Measurements from ENCODE around the gene TYMP. TPM values are rescaled to one million over a fixed set of nuclear protein-coding genes. Genes with fewer than 3 reads are reported as not detected.
A peak's percentile ranks its signal among the peaks of the same experiment; 100 is the strongest.

Gene TYMP
- total and polyA plus RNA-seq, 2 of the 4 experiments (the other 2 are of a cell fraction): 0.18 to 0.74 TPM

DNA sequence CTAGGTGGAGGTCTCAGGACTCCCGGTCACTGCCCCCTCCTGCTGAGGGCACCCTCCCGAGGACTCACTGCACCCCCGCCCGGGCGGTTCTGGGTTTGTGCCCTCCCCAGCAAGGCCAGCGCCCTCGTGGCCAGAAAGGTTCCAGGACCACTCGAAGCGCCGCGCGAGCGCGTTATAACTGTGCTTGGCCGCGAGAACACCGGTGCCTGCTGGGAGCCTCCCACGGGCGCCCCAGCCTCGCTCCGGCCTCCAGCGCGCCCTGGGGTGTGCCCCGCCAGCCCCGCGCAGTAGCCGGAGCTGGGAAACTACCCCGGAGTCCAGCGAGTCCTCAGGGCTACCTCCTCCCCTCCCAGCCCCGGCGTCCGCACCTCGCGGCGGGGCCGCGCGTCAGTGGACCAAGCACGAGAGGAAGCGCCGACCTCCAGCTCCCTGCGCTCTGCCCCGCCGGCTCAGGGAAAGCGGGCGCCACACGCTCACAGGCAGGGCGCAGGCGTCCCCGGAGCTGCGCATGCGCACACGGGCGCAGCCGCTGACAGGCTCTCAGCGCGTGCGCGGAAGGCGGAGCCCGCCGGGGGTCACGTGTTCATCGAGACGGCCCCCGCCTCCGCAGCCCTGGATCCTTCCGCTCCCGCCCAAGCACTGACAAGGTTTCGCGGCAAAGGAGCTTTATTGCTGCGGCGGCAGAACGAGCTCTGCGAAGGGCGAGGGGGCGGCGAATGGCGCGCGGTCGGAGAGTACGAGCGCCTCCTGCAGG is 4.5 kb downstream of the TYMP start, which contains the start of gene SCO2:
SCO2 (minus strand) TSS at position 495 of the 754 bp plus-strand sequence. CDS start 1,187 bp downstream, outside the sequence.
- peak within 1 kb of the TSS; percentile 84 for H3K4me3 ChIP-seq (ENCODE audit: insufficient read depth, low read depth, low read length)
- H2AK5ac ChIP-seq (ENCODE audit: low read depth, low read length): peak within 1 kb of the TSS; percentile 94
- peaks cover 19% of the 10 kb centered on the region for H4K20me1 ChIP-seq (ENCODE audit: insufficient read depth, low read length)
- ATAC-seq (ENCODE audit: low read depth): peak; percentile 71
- peak within 1 kb of the TSS; percentile 48; the same call in 1 of the 2 replicates for H3K18ac ChIP-seq (ENCODE audit: low read depth, low read length)
- H3K14ac ChIP-seq (replicated peaks; ENCODE audit: low read depth, low read length): peak within 1 kb of the TSS; percentile 92
- peak within 1 kb of the TSS; percentile 76; the same call in 1 of the 2 replicates for H4K91ac ChIP-seq (ENCODE audit: insufficient read depth, low read depth, low read length)
- H4K8ac ChIP-seq (ENCODE audit: low read depth in 2 of 2, low read length in 2 of 2): peak within 1 kb of the TSS; percentile 82 to 91; a peak in 3 of 4 replicates
- peaks cover 24% of the 10 kb centered on the region for H3K36me3 ChIP-seq (ENCODE audit: control insufficient read depth, insufficient read depth, low read length)
- intact Hi-C loops (cut with micrococcal nuclease): loop anchor here (5.0 kb wide), 1 partner anchor 57 kb away; the partner anchor contains the start of gene CHKB
- H3K79me1 ChIP-seq (ENCODE audit: low read depth in 1 of 2, low read length in 2 of 2): peaks cover 11 to 46% of the 10 kb centered on the region in 2 experiments
- H3K23ac ChIP-seq (ENCODE audit: low read depth, low read length): peak within 1 kb of the TSS; percentile 2; the same call in 1 of the 2 replicates
- H2BK15ac ChIP-seq (ENCODE audit: low read depth, low read length): no peak within 1 kb of the TSS
- H3K27ac ChIP-seq (ENCODE audit: insufficient read depth, low read length): peak within 1 kb of the TSS; percentile 96
- CTCF ChIA-PET: interaction anchor here (0.5 to 1.6 kb wide), 12 partner anchors 16 to 230 kb away, joined by 3 to 8 read pairs (median 4); partner anchors contain the start of genes CHKB, LMF2, NCAPH2 and SYCE3
- peak within 1 kb of the TSS; percentile 96 for H3K4ac ChIP-seq (ENCODE audit: low read depth, low read length)
- H3K9ac ChIP-seq (ENCODE audit: low read depth, low read length): peak within 1 kb of the TSS; percentile 89
- peak; percentile 97 for DNase-seq
- H3K4me2 ChIP-seq (ENCODE audit: low read depth, low read length): peak within 1 kb of the TSS; percentile 90
- H2BK20ac ChIP-seq (ENCODE audit: low read depth, low read length): no peak within 1 kb of the TSS
- 1% methylated on average over 63 of the region's 84 CpGs; no CpG with 5 or more reads in 1 of the 2 experiments for WGBS, 2 experiments (ENCODE audit: extremely low coverage in 2 of 2, insufficient read length in 1 of 2)
- in situ Hi-C loops (cut with MboI; ENCODE audit: low sequenced_read_pairs): loop anchor here (5.0 kb wide), 1 partner anchor 52 kb away; the partner anchor contains the start of gene CPT1B
- peak within 1 kb of the TSS; percentile 83 for H3K56ac ChIP-seq (ENCODE audit: extremely low read depth, insufficient read depth, low read length)
- H2AK9ac ChIP-seq (replicated peaks; ENCODE audit: low read depth, low read length, poor library complexity): peak within 1 kb of the TSS; percentile 99
- no TSS peak for BruUV-seq (replicated peaks)
- peak within 1 kb of the TSS; percentile 85 for H2BK5ac ChIP-seq (ENCODE audit: low read depth, low read length, poor library complexity, severe bottlenecking)
- H4K5ac ChIP-seq (ENCODE audit: low read depth, low read length): peak within 1 kb of the TSS; percentile 79
- no peaks in the 10 kb centered on the region for H3K9me3 ChIP-seq (ENCODE audit: control insufficient read depth, insufficient read depth, low read length)
- peak within 1 kb of the TSS; percentile 96 for H2AFZ ChIP-seq (replicated peaks; ENCODE audit: low read length, poor library complexity)
- peaks cover 13% of the 10 kb centered on the region for H3K4me1 ChIP-seq (ENCODE audit: control insufficient read depth, insufficient read depth, low read length)
- dilution Hi-C loops (cut with HindIII; ENCODE audit: low sequenced_read_pairs, unreplicated experiment): no loop called here
- H2BK120ac ChIP-seq (ENCODE audit: low read depth, low read length): peak within 1 kb of the TSS; percentile 52; the same call in 1 of the 2 replicates
- POLR2A ChIA-PET (ENCODE audit: unreplicated experiment): interaction anchor here (0.6 to 0.7 kb wide), 3 partner anchors 17 to 54 kb away, joined by 3 to 4 read pairs (median 3); partner anchors contain the start of genes LMF2, NCAPH2 and SYCE3
- peaks cover 12% of the 10 kb centered on the region for H3K9me1 ChIP-seq (ENCODE audit: insufficient read depth, low read length)
- H3K27me3 ChIP-seq (ENCODE audit: control insufficient read depth, insufficient read depth, low read length): no peaks in the 10 kb centered on the region
- TF ChIP-seq MXI1 (IDR thresholded peaks at IDR 0.05; ENCODE audit: borderline replicate concordance, low read depth, low read length) (peak; percentile 78; the same call in 1 of the 2 replicates), RAD21 (IDR thresholded peaks at IDR 0.05; ENCODE audit: low read length) (peak; percentile 47), FOS (IDR thresholded peaks at IDR 0.05; ENCODE audit: low read depth, low read length) (no peak), MAZ (IDR thresholded peaks at IDR 0.05; ENCODE audit: borderline replicate concordance, low read depth, low read length) (peak; percentile 70; the same call in 1 of the 2 replicates), RCOR1 (IDR thresholded peaks at IDR 0.05; ENCODE audit: insufficient replicate concordance, low read length) (no peak), NFE2L2 (IDR thresholded peaks at IDR 0.05; ENCODE audit: low read depth, low read length) (no peak), BHLHE40 (IDR thresholded peaks at IDR 0.05; ENCODE audit: low read depth, low read length) (peak; percentile 63; the same call in 1 of the 2 replicates), CEBPB (IDR thresholded peaks at IDR 0.05; ENCODE audit: low read depth, low read length) (no peak), MAFK (IDR thresholded peaks at IDR 0.05; ENCODE audit: low read depth, low read length) (peak; percentile 74), POLR2A (IDR thresholded peaks at IDR 0.05; ENCODE audit: low read depth, low read length) (peak; percentile 83), CHD1 (IDR thresholded peaks at IDR 0.05; ENCODE audit: low read depth, low read length) (no peak), SMC3 (IDR thresholded peaks at IDR 0.05; ENCODE audit: low read depth, low read length) (0 out of 2 replicates have a peak, but pooled peaks have one; percentile 7), RFX5 (IDR thresholded peaks at IDR 0.05; ENCODE audit: low read depth, low read length) (no peak)
- TF ChIP-seq, protein P1, sequence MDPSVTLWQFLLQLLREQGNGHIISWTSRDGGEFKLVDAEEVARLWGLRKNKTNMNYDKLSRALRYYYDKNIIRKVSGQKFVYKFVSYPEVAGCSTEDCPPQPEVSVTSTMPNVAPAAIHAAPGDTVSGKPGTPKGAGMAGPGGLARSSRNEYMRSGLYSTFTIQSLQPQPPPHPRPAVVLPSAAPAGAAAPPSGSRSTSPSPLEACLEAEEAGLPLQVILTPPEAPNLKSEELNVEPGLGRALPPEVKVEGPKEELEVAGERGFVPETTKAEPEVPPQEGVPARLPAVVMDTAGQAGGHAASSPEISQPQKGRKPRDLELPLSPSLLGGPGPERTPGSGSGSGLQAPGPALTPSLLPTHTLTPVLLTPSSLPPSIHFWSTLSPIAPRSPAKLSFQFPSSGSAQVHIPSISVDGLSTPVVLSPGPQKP (IDR thresholded peaks at IDR 0.05; ENCODE audit: borderline replicate concordance, low read depth, low read length): no peak
- TF ChIP-seq, protein P2, sequence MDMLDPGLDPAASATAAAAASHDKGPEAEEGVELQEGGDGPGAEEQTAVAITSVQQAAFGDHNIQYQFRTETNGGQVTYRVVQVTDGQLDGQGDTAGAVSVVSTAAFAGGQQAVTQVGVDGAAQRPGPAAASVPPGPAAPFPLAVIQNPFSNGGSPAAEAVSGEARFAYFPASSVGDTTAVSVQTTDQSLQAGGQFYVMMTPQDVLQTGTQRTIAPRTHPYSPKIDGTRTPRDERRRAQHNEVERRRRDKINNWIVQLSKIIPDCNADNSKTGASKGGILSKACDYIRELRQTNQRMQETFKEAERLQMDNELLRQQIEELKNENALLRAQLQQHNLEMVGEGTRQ (IDR thresholded peaks at IDR 0.05; ENCODE audit: low read depth, low read length): peak; percentile 98
